ENCODE results near the gene FNDC10. TPM values are rescaled to one million over a fixed set of nuclear protein-coding genes. Genes with fewer than 3 reads are reported as not detected.

FNDC10 gene
- total and polyA plus RNA-seq, 9 of the 15 experiments (the other 6 are each of a cell fraction or from before 2014, with no cell fraction given) = 0.08 to 6.3 (median 1.6) TPM

DNA sequence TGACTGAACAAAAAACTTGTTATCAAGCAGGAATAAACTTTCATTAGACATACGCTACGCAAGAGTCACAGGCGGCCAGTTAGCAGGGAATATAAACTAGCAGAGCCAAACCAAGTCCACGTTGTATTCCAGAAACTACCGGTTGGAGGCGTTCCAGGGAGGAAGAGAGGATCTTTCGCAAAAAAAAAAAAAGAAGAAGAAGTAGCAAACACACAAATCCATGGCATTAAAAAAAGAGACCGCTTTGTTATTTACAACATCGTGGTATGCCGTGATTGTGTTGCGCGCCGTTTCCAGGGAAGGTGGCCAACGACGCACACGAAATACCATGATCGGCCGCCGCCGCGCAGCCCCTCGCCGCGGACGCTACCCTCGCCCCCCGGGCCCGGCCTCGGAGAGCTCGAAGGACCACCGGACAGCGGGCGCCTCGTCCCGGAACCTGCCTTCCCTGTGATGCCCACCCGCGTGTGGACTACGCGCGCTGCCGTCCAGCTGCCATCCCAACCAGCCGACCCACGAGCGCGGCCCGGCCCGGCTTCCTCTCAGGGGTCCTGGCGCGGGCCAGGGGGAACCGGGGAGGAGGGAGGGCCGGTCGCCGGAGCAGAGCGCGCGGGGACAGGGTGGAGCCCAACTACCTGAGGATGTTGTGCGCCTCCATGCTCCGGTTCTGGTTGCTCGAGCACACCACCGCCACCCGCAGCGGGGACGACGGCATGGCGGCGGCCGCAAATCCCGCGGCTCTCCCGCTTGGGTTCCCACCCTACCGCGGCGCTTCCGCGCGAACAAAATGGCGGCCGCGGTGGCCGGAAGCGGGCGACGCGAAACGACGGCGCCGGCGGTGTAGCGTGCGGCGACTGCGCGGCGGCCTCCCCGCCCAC lies 25.9 kb downstream of the FNDC10 start (continued):
- TF ChIP-seq, protein P1, sequence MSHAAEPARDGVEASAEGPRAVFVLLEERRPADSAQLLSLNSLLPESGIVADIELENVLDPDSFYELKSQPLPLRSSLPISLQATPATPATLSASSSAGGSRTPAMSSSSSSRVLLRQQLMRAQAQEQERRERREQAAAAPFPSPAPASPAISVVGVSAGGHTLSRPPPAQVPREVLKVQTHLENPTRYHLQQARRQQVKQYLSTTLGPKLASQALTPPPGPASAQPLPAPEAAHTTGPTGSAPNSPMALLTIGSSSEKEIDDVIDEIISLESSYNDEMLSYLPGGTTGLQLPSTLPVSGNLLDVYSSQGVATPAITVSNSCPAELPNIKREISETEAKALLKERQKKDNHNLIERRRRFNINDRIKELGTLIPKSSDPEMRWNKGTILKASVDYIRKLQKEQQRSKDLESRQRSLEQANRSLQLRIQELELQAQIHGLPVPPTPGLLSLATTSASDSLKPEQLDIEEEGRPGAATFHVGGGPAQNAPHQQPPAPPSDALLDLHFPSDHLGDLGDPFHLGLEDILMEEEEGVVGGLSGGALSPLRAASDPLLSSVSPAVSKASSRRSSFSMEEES (CRISPR knock-in tag; IDR thresholded peaks at IDR 0.05) = no peak
- TF ChIP-seq TGIF2 (CRISPR knock-in tag; IDR thresholded peaks at IDR 0.05) (peak; percentile 92; the same call in 1 of the 2 replicates), SIN3A (IDR thresholded peaks at IDR 0.05; ENCODE audit: borderline replicate concordance in 2 of 2, control insufficient read depth in 1 of 2, low read depth in 2 of 2, low read length in 2 of 2) (peak in 1 of 2 experiments; percentile 85; a peak in 3 of 4 replicates), ZNF24 (IDR thresholded peaks at IDR 0.05) (no peak), BRD4 (IDR thresholded peaks at IDR 0.05) (peak; percentile 91), NFIC (IDR thresholded peaks at IDR 0.05) (peak; percentile 25), NFXL1 (CRISPR knock-in tag; IDR thresholded peaks at IDR 0.05) (no peak), EGR1 (conservative IDR thresholded peaks at IDR 0.05) (no peak), ZNF175 (CRISPR knock-in tag; IDR thresholded peaks at IDR 0.05; ENCODE audit: low read depth) (no peak), HCFC1 (IDR thresholded peaks at IDR 0.05; ENCODE audit: low read depth, low read length) (no peak), HNRNPH1 (optimal IDR thresholded peaks at IDR 0.05; ENCODE audit: low read depth, low read length) (no peak), KDM2B (CRISPR knock-in tag; IDR thresholded peaks at IDR 0.05) (no peak), MAFG (tag; conservative IDR thresholded peaks at IDR 0.05) (no peak), TCF7 (IDR thresholded peaks at IDR 0.05; ENCODE audit: borderline replicate concordance) (0 out of 2 replicates have a peak, but pooled peaks have one; percentile 1)
- TF ChIP-seq, protein P2, sequence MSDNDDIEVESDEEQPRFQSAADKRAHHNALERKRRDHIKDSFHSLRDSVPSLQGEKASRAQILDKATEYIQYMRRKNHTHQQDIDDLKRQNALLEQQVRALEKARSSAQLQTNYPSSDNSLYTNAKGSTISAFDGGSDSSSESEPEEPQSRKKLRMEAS (CRISPR knock-in tag; IDR thresholded peaks at IDR 0.05) = peak; percentile 51
- TF ChIP-seq, protein P3, sequence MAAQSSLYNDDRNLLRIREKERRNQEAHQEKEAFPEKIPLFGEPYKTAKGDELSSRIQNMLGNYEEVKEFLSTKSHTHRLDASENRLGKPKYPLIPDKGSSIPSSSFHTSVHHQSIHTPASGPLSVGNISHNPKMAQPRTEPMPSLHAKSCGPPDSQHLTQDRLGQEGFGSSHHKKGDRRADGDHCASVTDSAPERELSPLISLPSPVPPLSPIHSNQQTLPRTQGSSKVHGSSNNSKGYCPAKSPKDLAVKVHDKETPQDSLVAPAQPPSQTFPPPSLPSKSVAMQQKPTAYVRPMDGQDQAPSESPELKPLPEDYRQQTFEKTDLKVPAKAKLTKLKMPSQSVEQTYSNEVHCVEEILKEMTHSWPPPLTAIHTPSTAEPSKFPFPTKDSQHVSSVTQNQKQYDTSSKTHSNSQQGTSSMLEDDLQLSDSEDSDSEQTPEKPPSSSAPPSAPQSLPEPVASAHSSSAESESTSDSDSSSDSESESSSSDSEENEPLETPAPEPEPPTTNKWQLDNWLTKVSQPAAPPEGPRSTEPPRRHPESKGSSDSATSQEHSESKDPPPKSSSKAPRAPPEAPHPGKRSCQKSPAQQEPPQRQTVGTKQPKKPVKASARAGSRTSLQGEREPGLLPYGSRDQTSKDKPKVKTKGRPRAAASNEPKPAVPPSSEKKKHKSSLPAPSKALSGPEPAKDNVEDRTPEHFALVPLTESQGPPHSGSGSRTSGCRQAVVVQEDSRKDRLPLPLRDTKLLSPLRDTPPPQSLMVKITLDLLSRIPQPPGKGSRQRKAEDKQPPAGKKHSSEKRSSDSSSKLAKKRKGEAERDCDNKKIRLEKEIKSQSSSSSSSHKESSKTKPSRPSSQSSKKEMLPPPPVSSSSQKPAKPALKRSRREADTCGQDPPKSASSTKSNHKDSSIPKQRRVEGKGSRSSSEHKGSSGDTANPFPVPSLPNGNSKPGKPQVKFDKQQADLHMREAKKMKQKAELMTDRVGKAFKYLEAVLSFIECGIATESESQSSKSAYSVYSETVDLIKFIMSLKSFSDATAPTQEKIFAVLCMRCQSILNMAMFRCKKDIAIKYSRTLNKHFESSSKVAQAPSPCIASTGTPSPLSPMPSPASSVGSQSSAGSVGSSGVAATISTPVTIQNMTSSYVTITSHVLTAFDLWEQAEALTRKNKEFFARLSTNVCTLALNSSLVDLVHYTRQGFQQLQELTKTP (IDR thresholded peaks at IDR 0.05; ENCODE audit: low read depth in 1 of 2, partially characterized antibody in 2 of 2) = peak in 1 of 2 experiments; percentile 27
- TF ChIP-seq, protein P4, sequence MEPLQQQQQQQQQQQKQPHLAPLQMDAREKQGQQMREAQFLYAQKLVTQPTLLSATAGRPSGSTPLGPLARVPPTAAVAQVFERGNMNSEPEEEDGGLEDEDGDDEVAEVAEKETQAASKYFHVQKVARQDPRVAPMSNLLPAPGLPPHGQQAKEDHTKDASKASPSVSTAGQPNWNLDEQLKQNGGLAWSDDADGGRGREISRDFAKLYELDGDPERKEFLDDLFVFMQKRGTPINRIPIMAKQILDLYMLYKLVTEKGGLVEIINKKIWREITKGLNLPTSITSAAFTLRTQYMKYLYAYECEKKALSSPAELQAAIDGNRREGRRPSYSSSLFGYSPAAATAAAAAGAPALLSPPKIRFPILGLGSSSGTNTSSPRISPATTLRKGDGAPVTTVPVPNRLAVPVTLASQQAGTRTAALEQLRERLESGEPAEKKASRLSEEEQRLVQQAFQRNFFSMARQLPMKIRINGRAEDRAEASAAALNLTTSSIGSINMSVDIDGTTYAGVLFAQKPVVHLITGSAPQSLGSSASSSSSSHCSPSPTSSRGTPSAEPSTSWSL (CRISPR knock-in tag; IDR thresholded peaks at IDR 0.05; ENCODE audit: borderline replicate concordance) = no peak
- TF ChIP-seq, protein P5, sequence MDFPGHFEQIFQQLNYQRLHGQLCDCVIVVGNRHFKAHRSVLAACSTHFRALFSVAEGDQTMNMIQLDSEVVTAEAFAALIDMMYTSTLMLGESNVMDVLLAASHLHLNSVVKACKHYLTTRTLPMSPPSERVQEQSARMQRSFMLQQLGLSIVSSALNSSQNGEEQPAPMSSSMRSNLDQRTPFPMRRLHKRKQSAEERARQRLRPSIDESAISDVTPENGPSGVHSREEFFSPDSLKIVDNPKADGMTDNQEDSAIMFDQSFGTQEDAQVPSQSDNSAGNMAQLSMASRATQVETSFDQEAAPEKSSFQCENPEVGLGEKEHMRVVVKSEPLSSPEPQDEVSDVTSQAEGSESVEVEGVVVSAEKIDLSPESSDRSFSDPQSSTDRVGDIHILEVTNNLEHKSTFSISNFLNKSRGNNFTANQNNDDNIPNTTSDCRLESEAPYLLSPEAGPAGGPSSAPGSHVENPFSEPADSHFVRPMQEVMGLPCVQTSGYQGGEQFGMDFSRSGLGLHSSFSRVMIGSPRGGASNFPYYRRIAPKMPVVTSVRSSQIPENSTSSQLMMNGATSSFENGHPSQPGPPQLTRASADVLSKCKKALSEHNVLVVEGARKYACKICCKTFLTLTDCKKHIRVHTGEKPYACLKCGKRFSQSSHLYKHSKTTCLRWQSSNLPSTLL (IDR thresholded peaks at IDR 0.05) = no peak

All from K562 (cell line).